Fibroblast of lung (primary cell): ENCODE measurements around the gene CKS2.

Experiments used
- EZH2 ChIP-seq: IDR thresholded peaks from 2 replicates; pipeline ENCODE4 v1.5.1; 2012; ENCODE audit warnings: low read length, control low read depth, mild to moderate bottlenecking; ENCODE audit errors: missing control alignments
- TF ChIP-seq, protein P1 (sequence below), 2 donors: IDR thresholded peaks in 1 of 2; conservative IDR thresholded peaks in 1 of 2; 1 replicate in 1 of 2; 2 replicates in 1 of 2; pipeline ENCODE4 v1.5.1; 2011 to 2012; ENCODE audit warnings: low read length in 2 of 2, control low read depth in 1 of 2, inconsistent platforms in 1 of 2, low read depth in 1 of 2, mild to moderate bottlenecking in 1 of 2

DNA sequence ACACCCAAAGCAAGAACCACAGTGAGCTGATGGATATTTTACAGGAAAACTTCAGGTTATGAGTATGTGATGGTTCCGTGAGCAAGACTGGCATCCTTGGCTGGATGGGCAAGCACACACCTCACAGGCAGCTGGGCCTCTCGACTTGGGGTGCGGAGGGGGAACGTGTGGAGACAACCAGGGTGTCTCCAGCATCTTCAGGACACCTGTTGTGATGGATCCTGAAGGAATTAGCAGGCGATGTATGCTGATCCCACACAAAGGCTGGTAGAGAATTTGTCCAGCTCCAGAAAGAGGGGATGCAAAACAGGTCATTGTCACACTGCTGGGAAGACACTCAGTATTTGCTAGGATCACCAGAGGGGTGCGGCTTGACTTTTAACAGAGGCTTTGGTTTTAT is 50.0 kb downstream of the CKS2 start:
- TF ChIP-seq EZH2, result no peak
- TF ChIP-seq, protein P1, sequence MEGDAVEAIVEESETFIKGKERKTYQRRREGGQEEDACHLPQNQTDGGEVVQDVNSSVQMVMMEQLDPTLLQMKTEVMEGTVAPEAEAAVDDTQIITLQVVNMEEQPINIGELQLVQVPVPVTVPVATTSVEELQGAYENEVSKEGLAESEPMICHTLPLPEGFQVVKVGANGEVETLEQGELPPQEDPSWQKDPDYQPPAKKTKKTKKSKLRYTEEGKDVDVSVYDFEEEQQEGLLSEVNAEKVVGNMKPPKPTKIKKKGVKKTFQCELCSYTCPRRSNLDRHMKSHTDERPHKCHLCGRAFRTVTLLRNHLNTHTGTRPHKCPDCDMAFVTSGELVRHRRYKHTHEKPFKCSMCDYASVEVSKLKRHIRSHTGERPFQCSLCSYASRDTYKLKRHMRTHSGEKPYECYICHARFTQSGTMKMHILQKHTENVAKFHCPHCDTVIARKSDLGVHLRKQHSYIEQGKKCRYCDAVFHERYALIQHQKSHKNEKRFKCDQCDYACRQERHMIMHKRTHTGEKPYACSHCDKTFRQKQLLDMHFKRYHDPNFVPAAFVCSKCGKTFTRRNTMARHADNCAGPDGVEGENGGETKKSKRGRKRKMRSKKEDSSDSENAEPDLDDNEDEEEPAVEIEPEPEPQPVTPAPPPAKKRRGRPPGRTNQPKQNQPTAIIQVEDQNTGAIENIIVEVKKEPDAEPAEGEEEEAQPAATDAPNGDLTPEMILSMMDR (conservative IDR thresholded peaks at IDR 0.05 in 1 of 2, IDR thresholded peaks at IDR 0.05 in 1 of 2; ENCODE audit: low read depth in 1 of 2, low read length in 2 of 2), result no peak
